Activated CD8-positive, alpha-beta memory T cell treated with anti-CD3 and anti-CD28 coated beads, Interleukin-2, amount 50 U/mL, for 48 hours (primary cell): Measurements from ENCODE around the gene KATNBL1.
"Not testable (repeated sequence)": the region's sequence is repeated elsewhere in the genome, so short reads cannot be mapped to it uniquely, and the experiment has no call there.

Experiments used
- DNase-seq: peaks from one replicate; pipeline ENCODE4 v3.0.0-alpha.2; 2020

KATNBL1 gene

GRCh38 chr15:34209421-34210282 is at the start of gene KATNBL1:
TSS of gene KATNBL1 (minus strand) at chr15:34210096. CDS start at chr15:34163676, 46,420 bp downstream.
- DNase-seq = peak; percentile 100

GRCh38 chr15:34259566-34259965 is 49.7 kb upstream of the KATNBL1 start:
- no peak for DNase-seq

GRCh38 chr15:34258151-34258550 is 48.3 kb upstream of the KATNBL1 start:
- no peak for DNase-seq

- no peak for DNase-seq
Measured at GRCh38 chr15:34252545-34252944, 42.6 kb upstream of the KATNBL1 start.

GRCh38 chr15:34248190-34248589 is 38.3 kb upstream of the KATNBL1 start:
- DNase-seq = no peak

- no peak for DNase-seq
Measured at GRCh38 chr15:34246276-34246976, 36.5 kb upstream of the KATNBL1 start.

- DNase-seq = no peak
Measured at GRCh38 chr15:34243226-34243625, 33.3 kb upstream of the KATNBL1 start.

GRCh38 chr15:34242331-34242710 is 32.4 kb upstream of the KATNBL1 start:
- no peak for DNase-seq

GRCh38 chr15:34241376-34242330 is 31.8 kb upstream of the KATNBL1 start:
- DNase-seq = no peak

- no peak for DNase-seq
Measured at GRCh38 chr15:34240537-34240936, 30.6 kb upstream of the KATNBL1 start.

- no peak for DNase-seq
Measured at GRCh38 chr15:34239151-34239808, 29.4 kb upstream of the KATNBL1 start.

- no peak for DNase-seq
Measured at GRCh38 chr15:34233614-34234013, 23.7 kb upstream of the KATNBL1 start.

GRCh38 chr15:34223904-34224596 is 14.2 kb upstream of the KATNBL1 start:
- DNase-seq = no peak

GRCh38 chr15:34217587-34218225 is 7.8 kb upstream of the KATNBL1 start:
- no peak for DNase-seq

- no peak for DNase-seq
Measured at GRCh38 chr15:34216527-34217270, 6.8 kb upstream of the KATNBL1 start.

GRCh38 chr15:34214135-34214534 is 4.2 kb upstream of the KATNBL1 start:
- no peak for DNase-seq

- DNase-seq = no peak
Measured at GRCh38 chr15:34213690-34214089, 3.8 kb upstream of the KATNBL1 start.

- no peak for DNase-seq
Measured at GRCh38 chr15:34206011-34206410, 3.9 kb downstream of the KATNBL1 start.

GRCh38 chr15:34203936-34204335 is 6.0 kb downstream of the KATNBL1 start:
- no peak for DNase-seq

- no peak for DNase-seq
Measured at GRCh38 chr15:34203305-34203704, 6.6 kb downstream of the KATNBL1 start.

- not testable (repeated sequence) for DNase-seq
Measured at GRCh38 chr15:34193272-34193671, 16.6 kb downstream of the KATNBL1 start.
